Frontal cortex (tissue), 4 donors: ENCODE results near the gene ZNF397. TPM values are rescaled to one million over a fixed set of nuclear protein-coding genes. Genes with fewer than 3 reads are reported as not detected.
"Not testable (repeated sequence)": the region's sequence is repeated elsewhere in the genome, so short reads cannot be mapped to it uniquely, and the experiment has no call there.

Source experiments
- DNase-seq, 2 donors: peaks; one replicate each; pipeline ENCODE4 v3.0.0; 2012; ENCODE audit warnings: low spot score in 2 of 2
- FAIRE-seq: peaks from 2 replicates; lab custom pipeline; 2012; peaks lifted over from hg19 to GRCh38; lab: Jason Lieb, UNC
- total RNA-seq: library from RNA; depleted of rRNA; stranded (reverse); fragments of >200 nt; gene quantifications from one replicate; pipeline ENCODE4 v1.2.3, GENCODE V29; 2014
- donor health status: control.
- donor health status: control.
- donor health status: control.

ZNF397 gene
- 44.4 TPM for total RNA-seq

- FAIRE-seq (no peak), DNase-seq (peak; percentile 86 to 93)
Observed at GRCh38 chr18:35240664-35241447, at the start of gene ZNF397. TSS of gene ZNF397 (plus strand) at chr18:35241034. CDS start at chr18:35242471, 1,437 bp downstream.

GRCh38 chr18:35191698-35192025 lies 49.2 kb upstream of the ZNF397 start:
- no peak for DNase-seq
- no peak for FAIRE-seq

GRCh38 chr18:35192415-35192814 lies 48.4 kb upstream of the ZNF397 start:
- FAIRE-seq (no peak), DNase-seq (no peak)

GRCh38 chr18:35193316-35193715 lies 47.5 kb upstream of the ZNF397 start:
- no peak for FAIRE-seq

GRCh38 chr18:35197296-35197695 lies 43.5 kb upstream of the ZNF397 start:
- no peak for FAIRE-seq
- no peak for DNase-seq

More at GRCh38 chr18:35193316-35193715, 47.5 kb upstream of the ZNF397 start:
- no peak for DNase-seq

- DNase-seq (no peak), FAIRE-seq (no peak)
Observed at GRCh38 chr18:35201256-35201931, 39.4 kb upstream of the ZNF397 start.

- DNase-seq (peak; percentile 37 to 46), FAIRE-seq (no peak)
Observed at GRCh38 chr18:35203067-35203466, 37.8 kb upstream of the ZNF397 start.

- DNase-seq = no peak
- FAIRE-seq = no peak
Observed at GRCh38 chr18:35205199-35205712, 35.6 kb upstream of the ZNF397 start.

- not testable (repeated sequence) for FAIRE-seq, DNase-seq
Observed at GRCh38 chr18:35205746-35206458, 34.9 kb upstream of the ZNF397 start.

GRCh38 chr18:35215026-35215425 lies 25.8 kb upstream of the ZNF397 start:
- DNase-seq = no peak
- FAIRE-seq = no peak

GRCh38 chr18:35216611-35217010 lies 24.2 kb upstream of the ZNF397 start:
- FAIRE-seq, DNase-seq: not testable (repeated sequence)

GRCh38 chr18:35219331-35219730 lies 21.5 kb upstream of the ZNF397 start:
- FAIRE-seq, DNase-seq: not testable (repeated sequence)

- DNase-seq (no peak), FAIRE-seq (no peak)
Observed at GRCh38 chr18:35220424-35220823, 20.4 kb upstream of the ZNF397 start.

- DNase-seq (no peak), FAIRE-seq (no peak)
Observed at GRCh38 chr18:35223797-35224196, 17.0 kb upstream of the ZNF397 start.

GRCh38 chr18:35227254-35227653 lies 13.6 kb upstream of the ZNF397 start:
- FAIRE-seq (no peak), DNase-seq (no peak)

GRCh38 chr18:35231052-35231451 lies 9.8 kb upstream of the ZNF397 start:
- DNase-seq = peak; percentile 49 to 57
- peak; percentile 95 for FAIRE-seq

GRCh38 chr18:35236571-35237363 lies 4.1 kb upstream of the ZNF397 start:
- FAIRE-seq (no peak), DNase-seq (no peak)

GRCh38 chr18:35239314-35239713 lies 1.5 kb upstream of the ZNF397 start:
- DNase-seq = no peak
- no peak for FAIRE-seq

GRCh38 chr18:35241448-35241804 lies 592 bp downstream of the ZNF397 start:
- DNase-seq (no peak), FAIRE-seq (no peak)

- FAIRE-seq = no peak
- no peak for DNase-seq
Observed at GRCh38 chr18:35242426-35242825, 1.6 kb downstream of the ZNF397 start.
